NCI-H1092 treated with DMSO at 0.1 percent for 48 hours (cell line): ENCODE results near the gene YARS1.
A peak's percentile ranks its signal among the peaks of the same experiment; 100 is the strongest.

Experiments
- DNase-seq: peaks from one replicate; lab custom pipeline; 2025; lab: John Stamatoyannopoulos, UW

The YARS1 gene

DNA sequence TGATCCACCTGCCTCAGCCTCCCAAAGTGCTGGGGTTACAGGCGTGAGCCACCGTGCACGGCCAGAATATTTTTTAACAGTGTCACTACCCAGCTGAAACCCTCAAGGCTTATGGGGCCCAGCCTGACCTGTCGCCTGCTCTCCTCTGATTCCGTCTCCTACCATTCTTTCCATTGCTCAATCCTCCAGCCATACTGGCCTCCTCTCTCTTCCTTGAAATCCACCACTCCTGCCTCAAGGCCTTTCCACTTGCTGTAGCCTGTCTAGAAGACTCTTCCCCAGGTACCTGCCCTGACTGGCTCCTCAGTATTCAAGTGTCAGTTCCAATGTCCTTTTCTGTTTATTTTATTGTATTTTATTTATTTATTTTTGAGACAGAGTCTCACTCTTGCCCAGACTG lies 53.9 kb downstream of the YARS1 start:
- DNase-seq = no peak

DNA sequence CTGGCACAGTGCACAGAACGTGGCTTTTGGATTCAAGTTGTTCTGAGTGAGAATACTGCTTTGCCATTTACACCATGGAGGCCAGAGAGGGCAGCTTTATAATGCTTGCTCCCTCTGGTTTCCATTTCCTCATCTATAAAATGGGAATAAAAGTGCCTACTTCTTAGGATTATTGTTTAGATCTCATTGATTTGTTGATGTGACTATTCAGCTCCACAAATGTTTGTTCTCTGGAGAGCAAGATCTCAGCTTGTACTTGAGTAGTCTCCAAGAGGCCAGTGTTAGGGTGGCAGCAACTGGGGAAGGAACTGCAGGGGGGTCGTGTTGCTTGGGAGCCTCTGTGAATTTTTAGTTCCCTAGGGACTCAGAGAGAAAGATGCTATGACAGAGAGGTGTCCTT lies 55.2 kb downstream of the YARS1 start:
- no peak for DNase-seq

DNA sequence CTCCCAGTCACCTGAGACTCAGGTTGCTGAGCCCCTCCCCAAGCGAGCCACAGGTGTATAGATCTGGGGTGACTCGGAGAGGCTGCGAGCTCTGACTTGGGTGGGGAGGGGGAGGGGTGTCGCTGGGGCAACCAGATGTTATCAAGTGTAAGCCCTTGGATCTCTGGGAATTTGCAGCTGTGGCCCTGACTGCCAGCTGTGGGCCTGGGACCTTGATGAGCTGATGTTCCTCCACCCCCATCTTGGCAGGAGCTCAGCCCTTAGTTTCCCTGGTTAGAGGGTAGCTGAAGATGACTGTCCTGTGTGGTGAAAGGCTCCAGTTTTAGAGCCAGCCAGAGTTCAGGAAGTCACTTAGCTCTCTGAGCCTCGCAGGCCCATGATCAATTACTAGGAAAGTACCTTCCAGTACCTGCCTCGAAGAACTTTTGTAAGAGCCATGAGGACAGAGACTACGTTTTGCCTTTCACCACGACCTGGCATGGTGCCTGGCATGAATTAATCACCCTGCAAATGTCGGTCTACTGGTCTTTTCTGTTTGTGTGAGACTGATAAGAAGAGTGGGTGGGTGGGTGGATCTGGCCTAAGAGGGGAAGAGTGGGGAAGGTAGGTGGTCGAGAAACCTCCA lies 55.8 kb downstream of the YARS1 start:
- peak; percentile 21 for DNase-seq

DNA sequence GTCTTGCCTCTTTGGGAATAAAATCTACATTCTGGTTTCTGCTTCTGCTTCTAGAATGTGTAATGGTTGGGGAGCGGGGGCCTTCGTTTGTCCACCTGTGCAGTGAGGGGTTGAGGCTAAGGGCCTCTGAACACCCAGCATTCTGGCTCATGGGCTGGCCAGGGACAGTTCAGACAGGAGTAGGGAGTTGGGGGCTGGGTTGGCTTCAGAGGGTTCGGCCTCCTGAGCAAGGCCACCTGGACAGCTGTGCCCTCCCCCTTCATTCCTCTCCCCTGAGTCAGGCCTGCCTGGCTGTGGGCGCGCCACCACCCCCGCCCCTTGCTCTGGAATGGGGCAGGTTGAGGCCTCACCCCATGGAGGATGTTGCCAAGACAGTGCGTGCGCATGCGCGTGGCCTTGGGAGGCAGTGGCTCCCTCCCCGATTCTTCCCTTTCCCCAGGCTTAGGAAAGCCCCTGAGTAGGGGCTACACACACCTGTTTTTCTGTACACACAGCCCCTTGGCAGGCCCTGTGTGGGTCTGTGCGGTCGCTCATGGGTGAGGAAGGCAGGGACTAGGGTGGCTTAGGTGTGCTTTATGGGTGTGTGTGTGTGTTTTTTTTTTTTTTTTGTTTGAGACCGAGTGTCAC lies 57.0 kb downstream of the YARS1 start:
- no peak for DNase-seq

GRCh38 chr1:32759521-32759981 lies 57.6 kb downstream of the YARS1 start:
- DNase-seq = no peak

GRCh38 chr1:32758795-32759430 lies 58.2 kb downstream of the YARS1 start:
- DNase-seq = no peak

- no peak for DNase-seq
These were observed 58.9 kb downstream of the YARS1 start for GRCh38 chr1:32758177-32758794.

DNA sequence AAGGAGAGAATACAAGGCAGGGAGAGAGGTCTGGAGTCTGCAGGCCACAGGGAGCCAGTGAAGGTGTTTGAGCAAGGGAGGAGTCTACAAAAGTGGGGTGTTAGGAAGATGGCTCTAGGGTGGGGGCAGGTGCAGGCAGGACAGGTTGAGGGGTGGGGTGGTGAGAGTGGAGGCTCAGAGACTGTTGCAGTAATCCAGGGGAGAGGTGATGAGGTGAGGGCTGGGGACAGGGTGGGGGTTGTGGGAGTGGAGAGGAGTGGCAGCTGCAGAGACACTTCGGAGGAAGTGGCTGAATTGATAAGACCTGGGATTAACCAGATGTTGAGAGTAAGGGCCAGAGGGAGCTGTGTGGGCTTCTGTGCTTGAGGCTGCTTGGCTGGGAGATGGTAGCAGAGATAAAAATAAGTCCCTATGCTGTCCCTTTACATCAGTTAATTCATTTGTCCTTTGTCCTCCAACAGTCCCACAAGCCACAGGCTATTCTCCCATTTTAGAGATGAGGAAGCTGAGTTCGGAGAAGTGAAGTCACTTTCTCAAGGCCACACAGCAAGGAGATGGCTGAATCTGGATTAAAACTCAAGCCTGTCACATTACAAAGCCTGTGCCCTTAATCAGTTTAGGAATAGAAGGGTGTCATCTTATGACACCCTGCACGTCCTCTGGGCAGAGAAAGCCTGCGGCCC lies 59.8 kb downstream of the YARS1 start:
- DNase-seq = no peak

- DNase-seq = no peak
These were observed 61.4 kb downstream of the YARS1 start for GRCh38 chr1:32755810-32756159.

DNA sequence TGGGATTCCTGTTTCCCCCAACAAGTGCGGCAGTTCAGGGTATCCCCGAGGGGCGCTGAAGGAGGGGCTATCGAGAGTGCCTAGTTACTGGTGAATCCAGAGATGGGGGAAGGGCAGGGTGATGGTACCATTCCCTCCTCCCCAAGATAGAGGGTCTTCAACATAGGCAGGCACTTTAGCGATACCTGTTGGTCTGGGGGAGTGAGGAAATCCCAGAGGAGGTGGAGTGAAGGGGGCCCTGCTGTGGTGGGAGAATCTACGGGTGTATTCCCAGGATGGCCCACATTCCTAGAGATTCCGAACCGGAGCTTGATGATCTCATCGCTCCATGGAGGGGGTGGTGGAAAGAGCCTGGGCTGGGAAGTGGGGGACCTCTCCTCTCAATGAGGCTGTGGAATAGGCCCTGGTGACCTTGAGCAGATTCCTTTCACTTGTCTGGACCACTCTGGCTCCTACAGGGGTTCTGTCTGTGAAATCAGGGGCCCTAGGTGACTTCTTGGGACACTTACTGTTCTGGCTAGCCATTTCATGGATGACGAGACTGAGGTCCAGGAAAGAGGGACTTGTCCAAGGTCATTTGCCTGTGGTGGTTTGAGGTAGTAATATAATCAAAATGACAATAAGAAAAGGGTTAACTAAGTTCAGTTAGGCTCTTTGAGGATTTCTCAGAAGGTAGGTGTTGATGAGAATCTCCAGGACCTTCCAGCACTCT lies 61.9 kb downstream of the YARS1 start:
- DNase-seq = no peak

DNA sequence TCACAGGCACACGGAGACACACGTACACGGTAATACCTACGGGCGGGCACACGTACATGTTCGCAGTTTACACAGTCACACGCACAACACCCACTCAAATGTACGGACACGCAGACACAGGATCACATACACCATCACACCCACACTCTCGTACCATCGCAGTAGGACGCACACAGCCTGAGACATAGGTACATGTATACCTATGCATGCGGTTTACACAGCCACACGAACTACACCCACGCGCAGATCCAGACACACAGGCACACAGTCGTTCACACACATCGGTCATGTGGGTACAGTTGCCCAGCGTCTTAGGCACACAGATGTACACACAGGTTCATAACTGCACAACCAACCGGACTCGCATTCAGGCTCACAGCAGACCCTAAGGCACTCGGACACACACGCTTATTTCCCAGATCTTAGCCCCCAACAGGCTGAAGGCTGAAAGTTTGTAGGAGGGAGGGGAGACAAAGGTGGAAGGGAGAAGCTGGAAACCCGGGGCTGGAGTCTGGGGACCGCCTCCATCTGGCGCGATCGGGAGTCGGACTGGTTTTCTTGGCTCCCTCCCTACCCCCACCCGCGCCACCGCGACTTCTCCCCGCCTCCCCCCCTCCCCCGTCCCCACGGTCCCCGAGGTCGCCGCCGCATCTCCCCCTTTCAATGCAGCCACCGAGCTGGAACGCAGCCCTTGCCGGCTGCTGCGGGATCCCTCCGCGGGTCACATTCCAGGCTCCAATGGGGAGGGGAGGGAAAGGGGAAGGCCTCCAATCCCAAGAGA lies 62.7 kb downstream of the YARS1 start:
- no peak for DNase-seq

DNA sequence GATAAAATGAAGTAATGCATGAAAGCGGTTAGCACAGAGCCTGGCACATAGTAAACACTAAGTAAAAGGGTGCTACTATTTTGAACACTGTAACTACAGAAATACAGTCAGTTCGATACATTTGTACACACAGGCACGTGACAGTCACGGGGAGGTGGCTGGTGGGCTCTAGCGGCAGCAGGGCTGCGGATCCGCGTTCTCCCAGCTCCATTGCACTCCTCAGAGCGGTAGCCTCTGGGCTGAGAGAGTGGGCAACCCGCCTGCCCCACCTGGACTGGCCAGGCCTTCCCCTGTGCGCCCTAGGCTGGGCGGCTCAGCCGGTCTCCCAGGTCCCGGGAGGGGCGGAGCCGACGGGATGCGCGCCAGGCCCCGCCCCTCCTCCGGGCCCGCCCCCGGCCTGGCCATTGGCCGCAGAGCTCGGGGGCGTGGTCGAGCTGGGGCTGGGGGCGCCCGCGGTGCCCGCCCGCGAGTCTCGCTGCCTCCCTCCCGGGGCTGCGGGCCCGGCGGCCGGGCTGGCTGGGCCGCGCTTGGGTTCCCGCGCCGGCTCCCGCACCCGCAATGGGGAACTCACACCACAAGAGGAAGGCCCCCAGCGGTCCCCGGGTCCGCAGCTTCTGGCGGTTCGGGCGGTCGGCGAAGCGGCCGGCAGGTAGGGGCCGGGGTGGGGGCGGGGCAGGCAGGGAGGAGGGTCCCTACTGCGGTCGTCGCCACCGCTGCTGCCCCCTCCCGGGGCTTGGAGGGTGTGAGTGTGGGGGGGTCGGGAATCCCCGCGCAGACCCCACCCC lies 63.4 kb downstream of the YARS1 start:
- peak; percentile 79 for DNase-seq

DNA sequence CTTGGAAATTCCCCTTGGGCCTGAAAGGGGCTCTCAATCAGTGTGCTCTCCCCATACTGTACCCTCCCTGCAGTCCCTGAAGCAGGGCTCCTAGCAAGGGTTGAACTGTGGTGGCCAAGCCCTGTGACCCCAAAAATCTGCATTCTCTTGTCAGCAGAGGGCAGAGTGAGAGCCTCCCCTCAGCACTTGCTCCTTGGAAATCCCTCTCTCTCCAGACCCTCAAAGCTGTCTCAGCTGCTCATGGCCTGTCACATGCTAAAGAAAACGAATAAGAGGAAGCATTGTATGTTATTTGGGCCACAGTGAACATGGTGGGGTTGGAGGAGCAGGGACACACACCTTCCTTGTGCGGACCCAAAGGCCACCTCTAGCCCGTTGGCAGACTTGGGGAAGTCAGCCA lies 67.4 kb downstream of the YARS1 start:
- no peak for DNase-seq

- no peak for DNase-seq
These were observed 67.8 kb downstream of the YARS1 start for GRCh38 chr1:32749332-32749731.

DNA sequence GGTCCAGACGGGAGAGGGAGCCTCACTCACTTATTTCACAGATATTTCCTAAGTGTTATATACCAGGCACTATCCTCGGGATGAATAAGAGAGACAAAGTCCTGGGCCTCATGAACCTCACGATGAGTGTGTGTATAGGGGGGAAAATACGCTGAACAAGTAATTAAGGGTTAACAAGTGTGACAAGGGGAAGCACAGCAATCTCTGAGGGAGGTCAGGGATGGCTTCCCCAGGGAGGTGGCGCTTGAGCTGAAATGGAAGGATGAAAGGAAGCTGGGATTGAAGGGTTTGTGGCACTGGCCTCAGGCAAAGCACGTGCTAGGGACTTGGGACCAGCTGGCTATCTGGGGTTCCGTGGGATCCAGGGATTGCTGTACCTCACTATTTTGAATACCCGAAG lies 68.2 kb downstream of the YARS1 start:
- no peak for DNase-seq

DNA sequence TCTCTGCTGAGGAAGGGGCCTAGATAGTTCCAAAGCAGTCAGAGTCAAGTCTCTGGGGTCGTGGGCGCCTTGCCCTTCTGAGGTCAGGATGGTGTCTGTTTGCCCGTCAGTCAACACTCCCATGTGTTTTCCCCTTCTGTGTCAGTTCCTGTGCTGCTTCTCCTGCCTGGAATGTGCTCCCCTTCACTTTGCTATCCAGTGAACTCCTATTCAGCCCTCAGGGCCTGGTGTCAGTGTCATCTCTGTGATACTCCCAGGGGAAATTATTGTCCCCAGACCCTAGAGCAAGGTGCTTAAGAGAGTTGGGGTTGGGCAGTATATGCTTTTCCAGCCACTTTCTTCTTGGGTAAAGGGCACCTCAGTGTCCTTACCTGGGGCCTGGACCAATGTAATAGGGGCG lies 68.8 kb downstream of the YARS1 start:
- DNase-seq = no peak

- peak; percentile 12 for DNase-seq
These were observed 71.0 kb downstream of the YARS1 start for GRCh38 chr1:32746130-32746529.

DNA sequence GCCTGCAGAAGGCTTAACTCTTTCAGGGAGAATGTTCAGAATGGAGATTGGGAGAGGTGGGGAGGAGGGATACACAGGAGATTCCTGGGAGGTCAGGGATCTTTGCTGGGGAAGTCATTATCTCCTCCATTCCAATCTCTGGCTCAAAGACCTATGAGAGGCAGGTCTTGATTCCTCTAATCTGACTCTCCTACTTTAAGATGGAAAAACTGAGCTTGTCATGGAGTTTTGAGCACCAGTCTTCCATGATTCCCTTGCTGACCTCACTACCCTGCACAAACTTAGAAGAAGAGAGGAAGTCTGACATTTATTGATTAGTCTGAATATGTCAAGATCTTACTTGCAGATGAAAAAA lies 73.1 kb downstream of the YARS1 start:
- DNase-seq = no peak

DNA sequence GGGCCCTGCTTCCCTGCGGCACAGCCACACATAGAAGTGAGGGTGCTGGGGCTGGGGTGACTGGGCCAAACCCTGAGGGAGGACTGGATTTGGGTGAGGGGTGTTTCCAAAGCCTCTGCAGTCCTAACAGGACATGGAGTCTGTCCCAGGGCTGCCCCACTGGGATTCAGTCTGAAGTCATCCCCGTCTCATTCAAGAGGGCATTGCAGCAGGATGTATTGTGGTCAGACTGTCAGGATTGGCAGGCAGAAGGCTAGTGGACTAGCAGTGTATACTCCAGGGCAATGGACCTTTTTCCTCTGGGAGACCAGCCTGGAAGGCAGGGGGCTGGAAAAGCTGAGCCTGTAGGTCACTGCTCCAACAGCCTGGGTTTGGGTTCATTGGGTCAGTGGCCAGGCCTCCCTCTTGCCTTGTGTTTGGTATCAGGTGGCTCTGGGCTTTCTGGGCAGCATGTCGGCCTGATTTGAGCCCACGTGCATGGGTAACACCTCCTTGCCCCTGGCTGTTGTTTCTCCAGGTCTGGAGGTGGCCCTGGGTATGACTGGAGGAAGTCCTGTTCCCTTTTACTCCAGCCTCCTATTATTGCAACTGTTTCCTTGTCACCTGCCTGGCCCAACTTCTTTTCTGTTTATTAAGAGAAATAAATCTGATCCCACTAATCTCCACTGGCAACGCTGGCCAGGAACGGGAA lies 73.6 kb downstream of the YARS1 start:
- DNase-seq = no peak

GRCh38 chr1:32742956-32743355 lies 74.2 kb downstream of the YARS1 start:
- DNase-seq = no peak
